SK-N-MC (cell line): ENCODE measurements around the gene HOXC6.

ENCODE experiments used
- EZH2 ChIP-seq: fragments of 200-600 bp; sonication (generic); IDR thresholded peaks from one replicate; pipeline ENCODE4 v1.6.1; 2017; ENCODE audit warnings: antibody characterized with exemption
- FOXP2 ChIP-seq: optimal IDR thresholded peaks from 2 replicates; pipeline ENCODE3; 2011; ENCODE audit warnings: mild to moderate bottlenecking, moderate library complexity; ENCODE audit not compliant: insufficient read depth; ENCODE audit errors: extremely low read length, control extremely low read depth
- POLR2AphosphoS5 ChIP-seq: IDR thresholded peaks from 2 replicates; pipeline ENCODE4 v1.6.1; 2012; ENCODE audit warnings: mild to moderate bottlenecking, low read depth, low read length, borderline replicate concordance

- TF ChIP-seq EZH2: no peak
- TF ChIP-seq POLR2AphosphoS5: no peak
- TF ChIP-seq FOXP2: no peak
Observed at GRCh38 chr12:54028314-54029201, at the start of gene HOXC6.
